HG03097 (cell line): ENCODE data around the gene SMCO4.
"Not testable (repeated sequence)": the region's sequence is repeated elsewhere in the genome, so short reads cannot be mapped to it uniquely, and the experiment has no call there.

Experiments used
- ATAC-seq: cut with Tn5 transposase; IDR thresholded peaks from one replicate; pipeline ENCODE4 v1.9.1; 2021; ENCODE audit not compliant: unreplicated experiment, low FRiP score

SMCO4 gene

GRCh38 chr11:93543292-93543977, at the start of gene SMCO4:
TSS of gene SMCO4 (minus strand) at chr11:93543391. CDS start at chr11:93479189, 64,202 bp downstream.
- peak; percentile 87 for ATAC-seq

- no peak for ATAC-seq
Measured at GRCh38 chr11:93591247-93591898, 48.2 kb upstream of the SMCO4 start.

- ATAC-seq: no peak
Measured at GRCh38 chr11:93589347-93589746, 46.2 kb upstream of the SMCO4 start.

GRCh38 chr11:93587858-93588581, 44.8 kb upstream of the SMCO4 start:
- no peak for ATAC-seq

- not testable (repeated sequence) for ATAC-seq
Measured at GRCh38 chr11:93587425-93587824, 44.2 kb upstream of the SMCO4 start.

- ATAC-seq: no peak
Measured at GRCh38 chr11:93585758-93586157, 42.6 kb upstream of the SMCO4 start.

GRCh38 chr11:93583490-93583889, 40.3 kb upstream of the SMCO4 start:
- ATAC-seq: no peak

- no peak for ATAC-seq
Measured at GRCh38 chr11:93579187-93579751, 36.1 kb upstream of the SMCO4 start.

GRCh38 chr11:93577286-93577685, 34.1 kb upstream of the SMCO4 start:
- no peak for ATAC-seq

GRCh38 chr11:93576870-93577269, 33.7 kb upstream of the SMCO4 start:
- not testable (repeated sequence) for ATAC-seq

GRCh38 chr11:93574638-93575220, 31.5 kb upstream of the SMCO4 start:
- no peak for ATAC-seq

GRCh38 chr11:93573184-93573583, 30.0 kb upstream of the SMCO4 start:
- no peak for ATAC-seq

- ATAC-seq: no peak
Measured at GRCh38 chr11:93572621-93573020, 29.4 kb upstream of the SMCO4 start.

- ATAC-seq: no peak
Measured at GRCh38 chr11:93572171-93572570, 29.0 kb upstream of the SMCO4 start.

GRCh38 chr11:93571612-93572011, 28.4 kb upstream of the SMCO4 start:
- no peak for ATAC-seq

GRCh38 chr11:93570759-93571413, 27.7 kb upstream of the SMCO4 start:
- no peak for ATAC-seq

GRCh38 chr11:93569496-93569895, 26.3 kb upstream of the SMCO4 start:
- no peak for ATAC-seq

- no peak for ATAC-seq
Measured at GRCh38 chr11:93568726-93569125, 25.5 kb upstream of the SMCO4 start.

- ATAC-seq: no peak
Measured at GRCh38 chr11:93567401-93567895, 24.3 kb upstream of the SMCO4 start.

GRCh38 chr11:93564895-93565294, 21.7 kb upstream of the SMCO4 start:
- ATAC-seq: no peak
